ENCODE measurements around the gene UGT2B10. TPM values are rescaled to one million over a fixed set of nuclear protein-coding genes. Genes with fewer than 3 reads are reported as not detected.

Gene UGT2B10
- total and polyA plus RNA-seq, 2 of the 13 experiments (the other 11 are each of a cell fraction or from before 2014, with no cell fraction given), result 107 to 148 TPM

DNA sequence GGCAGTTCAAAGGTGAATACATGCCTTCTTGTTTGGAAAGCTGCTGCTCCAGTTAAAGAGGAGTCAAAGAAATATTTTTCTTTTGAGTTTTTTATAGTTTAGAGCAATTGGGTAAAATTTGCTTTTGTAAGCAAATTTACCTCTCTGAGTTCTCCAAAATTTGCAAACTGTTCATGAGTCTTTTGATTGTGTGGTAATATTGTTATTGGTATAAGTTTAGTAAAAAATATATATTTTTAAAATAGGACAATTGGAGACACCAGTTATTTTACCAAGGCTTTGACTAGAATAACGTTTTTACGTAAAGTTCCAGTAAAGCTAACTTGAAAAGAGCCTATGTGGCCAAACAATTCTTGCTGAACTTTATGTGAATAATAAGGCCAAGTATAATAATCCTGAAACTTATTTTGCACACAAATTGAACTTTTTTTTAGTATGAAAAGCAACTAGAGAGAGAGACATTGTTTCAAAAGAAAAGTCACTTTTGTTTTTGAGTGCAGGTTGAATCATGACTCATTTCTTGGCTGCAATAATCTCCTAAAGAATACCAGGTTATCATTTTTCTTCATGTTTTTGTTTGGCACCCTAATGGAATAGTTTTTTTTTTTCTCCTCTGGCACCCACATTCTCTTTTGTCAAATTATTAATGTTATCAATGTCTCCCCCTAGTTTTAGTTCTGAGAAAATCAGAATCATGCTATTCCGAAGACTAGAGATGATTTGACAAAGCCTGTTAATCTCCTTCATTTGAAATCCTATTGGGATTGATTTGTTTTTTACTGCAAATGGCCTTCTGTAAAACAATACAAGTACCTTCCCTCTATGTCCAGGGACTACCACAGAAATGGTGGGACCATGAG is 57.1 kb downstream of the UGT2B10 start (continued):
- TF ChIP-seq ARID4A (CRISPR knock-in tag; IDR thresholded peaks at IDR 0.05; ENCODE audit: borderline replicate concordance) (no peak), HMG20B (CRISPR knock-in tag; conservative IDR thresholded peaks at IDR 0.05) (no peak), ZNF670 (CRISPR knock-in tag; IDR thresholded peaks at IDR 0.05; ENCODE audit: borderline replicate concordance) (no peak), ZNF614 (CRISPR knock-in tag; IDR thresholded peaks at IDR 0.05; ENCODE audit: borderline replicate concordance) (no peak), ZXDC (CRISPR knock-in tag; IDR thresholded peaks at IDR 0.05) (no peak), RFX5 (IDR thresholded peaks at IDR 0.05; ENCODE audit: low read depth, low read length) (no peak), GTF2F1 (IDR thresholded peaks at IDR 0.05; ENCODE audit: low read length) (no peak), ZNF441 (CRISPR knock-in tag; IDR thresholded peaks at IDR 0.05; ENCODE audit: borderline replicate concordance) (no peak), FOSL1 (CRISPR knock-in tag; IDR thresholded peaks at IDR 0.05; ENCODE audit: borderline replicate concordance) (no peak), HOMEZ (CRISPR knock-in tag; IDR thresholded peaks at IDR 0.05; ENCODE audit: low read depth) (0 out of 2 replicates have a peak, but pooled peaks have one; percentile 23), SETDB1 (CRISPR knock-in tag; IDR thresholded peaks at IDR 0.05; ENCODE audit: borderline replicate concordance) (no peak), EZH2 (conservative IDR thresholded peaks at IDR 0.05; ENCODE audit: low read depth, low read length) (no peak), ZNF703 (CRISPR knock-in tag; IDR thresholded peaks at IDR 0.05; ENCODE audit: borderline replicate concordance) (no peak)
- TF ChIP-seq, protein P1, sequence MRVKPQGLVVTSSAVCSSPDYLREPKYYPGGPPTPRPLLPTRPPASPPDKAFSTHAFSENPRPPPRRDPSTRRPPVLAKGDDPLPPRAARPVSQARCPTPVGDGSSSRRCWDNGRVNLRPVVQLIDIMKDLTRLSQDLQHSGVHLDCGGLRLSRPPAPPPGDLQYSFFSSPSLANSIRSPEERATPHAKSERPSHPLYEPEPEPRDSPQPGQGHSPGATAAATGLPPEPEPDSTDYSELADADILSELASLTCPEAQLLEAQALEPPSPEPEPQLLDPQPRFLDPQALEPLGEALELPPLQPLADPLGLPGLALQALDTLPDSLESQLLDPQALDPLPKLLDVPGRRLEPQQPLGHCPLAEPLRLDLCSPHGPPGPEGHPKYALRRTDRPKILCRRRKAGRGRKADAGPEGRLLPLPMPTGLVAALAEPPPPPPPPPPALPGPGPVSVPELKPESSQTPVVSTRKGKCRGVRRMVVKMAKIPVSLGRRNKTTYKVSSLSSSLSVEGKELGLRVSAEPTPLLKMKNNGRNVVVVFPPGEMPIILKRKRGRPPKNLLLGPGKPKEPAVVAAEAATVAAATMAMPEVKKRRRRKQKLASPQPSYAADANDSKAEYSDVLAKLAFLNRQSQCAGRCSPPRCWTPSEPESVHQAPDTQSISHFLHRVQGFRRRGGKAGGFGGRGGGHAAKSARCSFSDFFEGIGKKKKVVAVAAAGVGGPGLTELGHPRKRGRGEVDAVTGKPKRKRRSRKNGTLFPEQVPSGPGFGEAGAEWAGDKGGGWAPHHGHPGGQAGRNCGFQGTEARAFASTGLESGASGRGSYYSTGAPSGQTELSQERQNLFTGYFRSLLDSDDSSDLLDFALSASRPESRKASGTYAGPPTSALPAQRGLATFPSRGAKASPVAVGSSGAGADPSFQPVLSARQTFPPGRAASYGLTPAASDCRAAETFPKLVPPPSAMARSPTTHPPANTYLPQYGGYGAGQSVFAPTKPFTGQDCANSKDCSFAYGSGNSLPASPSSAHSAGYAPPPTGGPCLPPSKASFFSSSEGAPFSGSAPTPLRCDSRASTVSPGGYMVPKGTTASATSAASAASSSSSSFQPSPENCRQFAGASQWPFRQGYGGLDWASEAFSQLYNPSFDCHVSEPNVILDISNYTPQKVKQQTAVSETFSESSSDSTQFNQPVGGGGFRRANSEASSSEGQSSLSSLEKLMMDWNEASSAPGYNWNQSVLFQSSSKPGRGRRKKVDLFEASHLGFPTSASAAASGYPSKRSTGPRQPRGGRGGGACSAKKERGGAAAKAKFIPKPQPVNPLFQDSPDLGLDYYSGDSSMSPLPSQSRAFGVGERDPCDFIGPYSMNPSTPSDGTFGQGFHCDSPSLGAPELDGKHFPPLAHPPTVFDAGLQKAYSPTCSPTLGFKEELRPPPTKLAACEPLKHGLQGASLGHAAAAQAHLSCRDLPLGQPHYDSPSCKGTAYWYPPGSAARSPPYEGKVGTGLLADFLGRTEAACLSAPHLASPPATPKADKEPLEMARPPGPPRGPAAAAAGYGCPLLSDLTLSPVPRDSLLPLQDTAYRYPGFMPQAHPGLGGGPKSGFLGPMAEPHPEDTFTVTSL (CRISPR knock-in tag; IDR thresholded peaks at IDR 0.05; ENCODE audit: borderline replicate concordance), result no peak
